ENCODE data around the gene RAD51B. TPM values are rescaled to one million over a fixed set of nuclear protein-coding genes. Genes with fewer than 3 reads are reported as not detected.
"Not testable (repeated sequence)": the region's sequence is repeated elsewhere in the genome, so short reads cannot be mapped to it uniquely, and the experiment has no call there.

Gene RAD51B
- total RNA-seq, 4 donors from 2014 or later = 6.2 to 39.9 (median 12.9) TPM

GRCh38 chr14:68216079-68216478 is 396.5 kb downstream of the RAD51B start:
- TF ChIP-seq POLR2A (IDR thresholded peaks at IDR 0.05) (no peak), CTCF (IDR thresholded peaks at IDR 0.05) (no peak)
- no peaks in the 10 kb centered on the region for H3K36me3 ChIP-seq
- no peak for DNase-seq
- intact Hi-C loops (cut with DNase I) = no loop called here
- no peaks in the 10 kb centered on the region for H3K9me3 ChIP-seq
- H3K4me1 ChIP-seq = peaks cover under 1 to 50% (median 7%) of the 10 kb centered on the region in 3 donors
- H3K27me3 ChIP-seq = no peaks in the 10 kb centered on the region
- WGBS, 2 donors = 36 to 38% methylated on average over 3 of the region's 3 CpGs
- no peak overlapping the region for H3K4me3 ChIP-seq
- no peak overlapping the region for H3K27ac ChIP-seq

GRCh38 chr14:68216957-68217356 is 397.4 kb downstream of the RAD51B start:
- Histone ChIP-seq H3K27ac (no peak overlapping the region), H3K4me1 (peaks cover 0 to 45% (median 5%) of the 10 kb centered on the region in 3 donors), H3K9me3 (no peaks in the 10 kb centered on the region), H3K36me3 (no peaks in the 10 kb centered on the region), H3K27me3 (no peaks in the 10 kb centered on the region), H3K4me3 (no peak overlapping the region)
- no peak for DNase-seq
- TF ChIP-seq POLR2A (IDR thresholded peaks at IDR 0.05) (no peak), CTCF (IDR thresholded peaks at IDR 0.05) (no peak)
- whole genome bisulfite sequencing, 2 donors = 86 to 95% methylated on average over 3 of the region's 3 CpGs
- intact Hi-C loops (cut with DNase I) = no loop called here

DNA sequence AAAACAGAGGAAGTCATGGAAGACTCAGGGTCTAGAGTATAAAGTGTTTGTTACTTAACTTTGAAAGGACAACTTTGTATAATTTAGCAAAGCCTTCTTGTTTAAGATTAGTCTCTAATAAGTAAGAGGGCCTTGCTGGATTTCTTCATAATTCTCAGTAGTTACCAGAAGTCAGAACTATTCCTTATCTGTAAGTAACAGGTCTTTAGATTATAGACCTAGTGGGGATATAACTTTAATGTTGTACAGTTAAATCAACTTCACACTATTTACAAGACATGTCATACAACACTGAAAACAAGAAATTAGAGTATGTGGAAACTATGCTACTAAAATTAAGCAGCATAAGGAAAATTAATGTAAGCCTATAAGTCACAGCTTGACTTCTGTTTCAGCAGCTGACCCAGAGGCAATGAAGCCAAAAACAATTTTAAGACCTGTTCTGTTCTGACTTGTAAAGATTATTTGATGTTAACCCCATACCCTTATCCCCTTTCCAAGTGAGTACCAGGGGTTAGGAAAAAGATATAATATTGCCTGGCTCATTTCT is 398.3 kb downstream of the RAD51B start:
- Histone ChIP-seq H3K27ac (peak overlapping the region in 1 of 4 donors; percentile 13), H3K4me1 (peaks cover 0 to 45% (median 5%) of the 10 kb centered on the region in 3 donors), H3K9me3 (no peaks in the 10 kb centered on the region), H3K4me3 (no peak overlapping the region), H3K27me3 (no peaks in the 10 kb centered on the region), H3K36me3 (no peaks in the 10 kb centered on the region)
- TF ChIP-seq POLR2A (IDR thresholded peaks at IDR 0.05) = no peak
- TF ChIP-seq CTCF (IDR thresholded peaks at IDR 0.05) = no peak
- DNase-seq = no peak
- intact Hi-C loops (cut with DNase I) = no loop called here

DNA sequence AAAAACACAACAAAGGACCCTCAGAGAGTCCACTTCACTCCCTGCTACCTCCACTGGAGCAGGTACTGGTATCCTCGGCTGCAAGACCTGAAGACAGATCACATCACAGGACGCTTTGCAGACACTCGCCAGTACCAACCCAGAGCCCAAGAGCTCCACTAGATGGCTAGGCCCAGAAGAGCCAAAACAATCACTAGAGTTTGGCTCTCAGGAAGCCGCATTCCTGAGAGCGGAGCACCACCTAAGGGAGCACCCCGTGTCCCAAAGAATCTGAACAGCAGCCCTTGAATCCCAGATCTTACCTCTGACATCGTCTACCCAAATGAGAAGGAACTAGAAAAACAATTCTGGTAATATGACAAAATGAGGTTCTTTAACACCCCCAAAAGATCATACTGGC is 399.8 kb downstream of the RAD51B start:
- TF ChIP-seq CTCF (IDR thresholded peaks at IDR 0.05) = no peak
- TF ChIP-seq POLR2A (IDR thresholded peaks at IDR 0.05) = no peak
- Histone ChIP-seq H3K9me3 (no peaks in the 10 kb centered on the region), H3K27me3 (no peaks in the 10 kb centered on the region), H3K4me1 (peaks cover 0 to 45% (median 5%) of the 10 kb centered on the region in 3 donors), H3K27ac (no peak overlapping the region), H3K36me3 (no peaks in the 10 kb centered on the region), H3K4me3 (no peak overlapping the region)
- intact Hi-C loops (cut with DNase I) = no loop called here
- DNase-seq = no peak
- WGBS, 2 donors = 95 to 100% methylated on average over 3 to 7 of the region's 7 CpGs

DNA sequence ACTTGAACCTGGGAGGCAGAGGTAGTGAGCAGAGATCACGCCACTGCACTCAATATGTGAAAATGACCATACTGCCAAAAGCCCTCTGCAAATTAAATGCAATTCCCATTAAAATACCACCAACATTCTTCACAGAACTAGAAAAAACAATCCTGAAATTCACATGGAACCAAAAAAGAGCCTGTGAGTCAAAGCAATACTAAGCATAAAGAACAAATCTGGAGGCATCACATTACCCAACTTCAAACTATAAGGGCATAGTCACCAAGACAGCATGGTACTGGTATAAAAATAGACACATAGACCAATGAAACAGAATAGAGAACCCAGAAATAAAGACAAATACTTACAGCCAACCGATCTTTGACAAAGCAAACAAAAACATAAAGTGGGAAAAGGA is 401.5 kb downstream of the RAD51B start:
- H3K27ac ChIP-seq; H3K27me3 ChIP-seq; H3K36me3 ChIP-seq; H3K9me3 ChIP-seq; DNase-seq; intact Hi-C loops (cut with DNase I); H3K4me3 ChIP-seq: not testable (repeated sequence)
- H3K4me1 ChIP-seq = peaks cover 0 to 29% (median 1%) of the 10 kb centered on the region in 3 donors
- 84 to 95% methylated on average over 2 of the region's 2 CpGs for WGBS, 2 donors

DNA sequence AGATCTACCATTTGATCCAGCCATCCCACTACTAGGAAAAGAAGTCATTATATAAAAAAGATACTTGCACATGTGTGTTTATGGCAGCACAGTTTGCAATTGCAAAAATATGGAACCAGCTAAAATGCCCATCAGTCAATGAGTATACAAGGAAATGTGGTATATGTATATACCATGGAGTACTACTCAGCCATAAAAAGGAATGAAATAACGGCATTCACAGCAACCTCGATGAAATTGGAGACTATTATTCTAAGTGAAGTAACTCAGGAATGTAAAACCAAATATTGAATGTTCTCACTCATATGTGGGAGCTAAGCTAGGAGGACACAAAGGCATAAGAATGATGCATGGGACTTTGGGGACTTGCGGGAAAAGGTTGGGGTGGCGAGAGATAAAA is 402.6 kb downstream of the RAD51B start:
- DNase-seq = no peak
- Histone ChIP-seq H3K9me3 (no peaks in the 10 kb centered on the region), H3K4me3 (no peak overlapping the region), H3K27ac (no peak overlapping the region), H3K27me3 (no peaks in the 10 kb centered on the region), H3K36me3 (no peaks in the 10 kb centered on the region), H3K4me1 (peaks cover 0 to 18% (median 0%) of the 10 kb centered on the region in 3 donors)
- WGBS, 2 donors = 92 to 96% methylated on average over 4 of the region's 4 CpGs
- intact Hi-C loops (cut with DNase I) = no loop called here
- TF ChIP-seq POLR2A (IDR thresholded peaks at IDR 0.05) = no peak
- TF ChIP-seq CTCF (IDR thresholded peaks at IDR 0.05) = no peak
